ENCODE measurements around the gene PTPN14.

The PTPN14 gene

GRCh38 chr1:214469290-214469689 is 82.1 kb downstream of the PTPN14 start:
- Histone ChIP-seq H3K4me1 (ENCODE audit: control insufficient read depth, insufficient read depth, low read length) (peaks cover 23% of the 10 kb centered on the region), H3K9me3 (ENCODE audit: control insufficient read depth, insufficient read depth, low read depth, low read length) (no peaks in the 10 kb centered on the region), H3K36me3 (ENCODE audit: control insufficient read depth in 2 of 2, insufficient read depth in 1 of 2, low read length in 2 of 2) (peaks cover 0 to 4% of the 10 kb centered on the region in 2 experiments; a peak in 1 of 3 replicates), H3K4me3 (ENCODE audit: low read depth, low read length) (no peak overlapping the region), H3K27ac (ENCODE audit: extremely low read depth, low read depth, low read length) (no peak overlapping the region)
- ChIA-PET CTCF (interaction anchor here (1.8 kb wide), 1 partner anchor 138 kb away, joined by 5 read pairs; no protein-coding TSS in a partner anchor), POLR2A (no interaction called here)
- TF ChIP-seq ZBTB6 (tag by site-specific recombination; IDR thresholded peaks at IDR 0.05), result no peak
- TF ChIP-seq ZNF423 (tag by site-specific recombination; IDR thresholded peaks at IDR 0.05), result 0 out of 2 replicates have a peak, but pooled peaks have one; percentile 18
- TF ChIP-seq OVOL3 (tag by site-specific recombination; IDR thresholded peaks at IDR 0.05), result no peak
- no peak for TF ChIP-seq ZSCAN30 (tag by site-specific recombination; IDR thresholded peaks at IDR 0.05)
- no peak for TF ChIP-seq ZNF513 (tag by site-specific recombination; IDR thresholded peaks at IDR 0.05)
- TF ChIP-seq ZSCAN18 (tag by site-specific recombination; IDR thresholded peaks at IDR 0.05), result no peak
- TF ChIP-seq ZFHX2 (tag by site-specific recombination; conservative IDR thresholded peaks at IDR 0.05), result no peak
- TF ChIP-seq ZEB2 (tag by site-specific recombination; IDR thresholded peaks at IDR 0.05), result no peak
- TF ChIP-seq ZNF2 (tag by site-specific recombination; IDR thresholded peaks at IDR 0.05), result no peak
- TF ChIP-seq IKZF3 (tag by site-specific recombination; IDR thresholded peaks at IDR 0.05), result 0 out of 2 replicates have a peak, but pooled peaks have one; percentile 15
- no peak for TF ChIP-seq ZBTB7A (tag by site-specific recombination; IDR thresholded peaks at IDR 0.05; ENCODE audit: low read depth)
- peak; percentile 43 for TF ChIP-seq FEZF1 (tag by site-specific recombination; IDR thresholded peaks at IDR 0.05)
- TF ChIP-seq MZF1 (tag by site-specific recombination; IDR thresholded peaks at IDR 0.05; ENCODE audit: borderline replicate concordance), result no peak
- no peak for TF ChIP-seq ZNF664 (tag by site-specific recombination; IDR thresholded peaks at IDR 0.05)
- no peak for TF ChIP-seq ZSCAN4 (tag by site-specific recombination; IDR thresholded peaks at IDR 0.05)
- no peak for TF ChIP-seq ZXDB (tag by site-specific recombination; IDR thresholded peaks at IDR 0.05)
- TF ChIP-seq ZNF837 (tag by site-specific recombination; IDR thresholded peaks at IDR 0.05), result no peak
- TF ChIP-seq KLF8 (tag by site-specific recombination; IDR thresholded peaks at IDR 0.05), result no peak
- TF ChIP-seq SCRT2 (tag by site-specific recombination; IDR thresholded peaks at IDR 0.05), result no peak
- no peak for TF ChIP-seq ZNF274 (IDR thresholded peaks at IDR 0.05; ENCODE audit: low read length)
- TF ChIP-seq ZNF274 (tag by site-specific recombination; IDR thresholded peaks at IDR 0.05; ENCODE audit: borderline replicate concordance), result no peak
- no peak for TF ChIP-seq ZNF19 (tag by site-specific recombination; IDR thresholded peaks at IDR 0.05; ENCODE audit: low read depth)
- TF ChIP-seq ZNF596 (tag by site-specific recombination; IDR thresholded peaks at IDR 0.05), result no peak
- TF ChIP-seq ZNF843 (tag by site-specific recombination; IDR thresholded peaks at IDR 0.05), result peak; percentile 45; the same call in 1 of the 2 replicates
- no peak for TF ChIP-seq PATZ1 (tag by site-specific recombination; IDR thresholded peaks at IDR 0.05)
- no peak for TF ChIP-seq ELK4 (IDR thresholded peaks at IDR 0.05; ENCODE audit: borderline replicate concordance, low read depth, low read length)
- 0 out of 2 replicates have a peak, but pooled peaks have one; percentile 18 for TF ChIP-seq ZBTB8A (tag by site-specific recombination; IDR thresholded peaks at IDR 0.05)
- no peak for TF ChIP-seq ZNF302 (tag by site-specific recombination; IDR thresholded peaks at IDR 0.05; ENCODE audit: low read depth)
- no peak for TF ChIP-seq MEIS1 (CRISPR knock-in tag; IDR thresholded peaks at IDR 0.05; ENCODE audit: borderline replicate concordance)
- no peak for TF ChIP-seq ZNF558 (tag by site-specific recombination; IDR thresholded peaks at IDR 0.05)
- no peak for TF ChIP-seq ZFP37 (tag by site-specific recombination; IDR thresholded peaks at IDR 0.05)
- TF ChIP-seq ZNF133 (tag by site-specific recombination; IDR thresholded peaks at IDR 0.05), result no peak
- TF ChIP-seq ZNF473 (tag by site-specific recombination; IDR thresholded peaks at IDR 0.05), result no peak

Data from HEK293 (cell line).